BLaER1 treated with 17β-estradiol and CSF1 and Interleukin-3, amounts not matched to agents 10 nM and 100 nM (cell line): ENCODE results near the gene OR7G2.
"Not testable (repeated sequence)": the region's sequence is repeated elsewhere in the genome, so short reads cannot be mapped to it uniquely, and the experiment has no call there.

Source experiments
- H3K27ac ChIP-seq, 11 experiments: shearing (Covaris generic); formaldehyde crosslinking; 2 replicates each; pipeline ENCODE4 v1.8.1; 2022
- H3K27me3 ChIP-seq, 11 experiments: shearing (Covaris generic); formaldehyde crosslinking; 2 replicates each; pipeline ENCODE4 v1.8.1; 2022
- H3K36me3 ChIP-seq, 11 experiments: shearing (Covaris generic); formaldehyde crosslinking; 2 replicates each; pipeline ENCODE4 v1.8.1; 2022
- H3K4me1 ChIP-seq, 10 experiments: shearing (Covaris generic); formaldehyde crosslinking; 2 replicates each; pipeline ENCODE4 v1.8.1; 2022
- H3K4me2 ChIP-seq, 11 experiments: shearing (Covaris generic); formaldehyde crosslinking; 2 replicates each; pipeline ENCODE4 v1.8.1; 2022
- H3K4me3 ChIP-seq, 10 experiments: shearing (Covaris generic); formaldehyde crosslinking; 2 replicates each; pipeline ENCODE4 v1.8.1; 2022
- H3K9ac ChIP-seq, 11 experiments: shearing (Covaris generic); formaldehyde crosslinking; 2 replicates each; pipeline ENCODE4 v1.8.1; 2022
- H3K9me3 ChIP-seq, 11 experiments: shearing (Covaris generic); formaldehyde crosslinking; replicated peaks in 1 of 11; 2 replicates each; pipeline ENCODE4 v1.8.1; 2022
- H4K20me1 ChIP-seq, 11 experiments: shearing (Covaris generic); formaldehyde crosslinking; 2 replicates each; pipeline ENCODE4 v1.8.1; 2022
- Cebpa-rat ChIP-seq, 11 experiments: shearing (Covaris generic); IDR thresholded peaks; 2 replicates each; pipeline ENCODE4 v1.8.1; 2022

The OR7G2 gene

GRCh38 chr19:9086761-9087160 lies 20.5 kb downstream of the OR7G2 start, which contains the start of gene OR1M1:
Gene OR1M1 (plus strand): TSS chr19:9087061. CDS start chr19:9093245, 6,184 bp downstream.
- Histone ChIP-seq H3K4me3 (no peak within 1 kb of the TSS), H3K9ac (no peak within 1 kb of the TSS), H3K36me3 (no peaks in the 10 kb centered on the region), H3K4me1 (no peaks in the 10 kb centered on the region), H3K27ac (no peak within 1 kb of the TSS), H3K4me2 (no peak within 1 kb of the TSS), H3K27me3 (no peaks in the 10 kb centered on the region), H3K9me3 (no peaks in the 10 kb centered on the region), H4K20me1 (no peaks in the 10 kb centered on the region; a peak in 1 of 22 replicates)
- TF ChIP-seq Cebpa-rat (IDR thresholded peaks at IDR 0.05): no peak

DNA sequence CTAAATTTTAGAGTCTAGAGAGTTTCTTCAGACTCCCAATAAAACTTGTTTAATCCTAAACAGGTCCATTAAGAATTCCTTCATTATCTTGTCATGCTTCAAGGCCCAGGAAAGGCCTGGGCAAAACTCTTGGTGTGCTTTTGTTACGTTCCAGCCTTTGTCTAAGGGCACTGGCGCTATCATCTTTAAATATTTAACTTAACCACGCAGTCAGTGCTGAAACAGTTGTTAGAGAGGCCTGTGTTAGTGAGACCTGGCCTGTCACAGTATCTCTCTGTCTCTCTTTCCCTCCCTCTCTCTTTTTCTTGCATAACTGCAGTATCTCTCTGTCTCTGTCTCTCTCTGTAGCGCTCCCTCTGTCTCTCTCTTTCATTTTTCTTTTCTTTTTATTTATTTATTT lies 28.6 kb downstream of the OR7G2 start:
- Histone ChIP-seq H4K20me1 (no peaks in the 10 kb centered on the region; a peak in 1 of 22 replicates), H3K36me3 (no peaks in the 10 kb centered on the region), H3K4me2 (no peak overlapping the region), H3K4me3 (no peak overlapping the region), H3K27me3 (no peaks in the 10 kb centered on the region), H3K27ac (no peak overlapping the region), H3K9ac (no peak overlapping the region), H3K4me1 (peaks cover 0 to 13% (median 10%) of the 10 kb centered on the region in 10 experiments; a peak in 13 of 20 replicates), H3K9me3 (no peaks in the 10 kb centered on the region)
- no peak for TF ChIP-seq Cebpa-rat (IDR thresholded peaks at IDR 0.05)

- TF ChIP-seq Cebpa-rat (IDR thresholded peaks at IDR 0.05): no peak
Observed at GRCh38 chr19:9076901-9077300, 30.4 kb downstream of the OR7G2 start.

GRCh38 chr19:9075064-9075949 lies 32.0 kb downstream of the OR7G2 start:
- Histone ChIP-seq H3K9me3 (no peaks in the 10 kb centered on the region), H3K4me2 (peak overlapping the region in 8 of 11 experiments; percentile 25 to 62 (median 42); a peak in 14 of 22 replicates), H4K20me1 (no peaks in the 10 kb centered on the region), H3K27me3 (no peaks in the 10 kb centered on the region), H3K4me3 (no peak overlapping the region), H3K4me1 (peaks cover 0 to 13% (median 10%) of the 10 kb centered on the region in 10 experiments; a peak in 13 of 20 replicates), H3K36me3 (no peaks in the 10 kb centered on the region), H3K9ac (no peak overlapping the region), H3K27ac (peak overlapping the region in 2 of 11 experiments; percentile 20 to 29; a peak in 3 of 22 replicates)
- no peak for TF ChIP-seq Cebpa-rat (IDR thresholded peaks at IDR 0.05)

More at GRCh38 chr19:9076901-9077300, 30.4 kb downstream of the OR7G2 start:
- Histone ChIP-seq H3K4me3 (no peak overlapping the region), H3K27ac (no peak overlapping the region), H3K4me2 (no peak overlapping the region), H3K4me1 (peaks cover 0 to 13% (median 10%) of the 10 kb centered on the region in 10 experiments; a peak in 13 of 20 replicates), H3K27me3 (no peaks in the 10 kb centered on the region), H3K9ac (no peak overlapping the region), H4K20me1 (no peaks in the 10 kb centered on the region), H3K36me3 (no peaks in the 10 kb centered on the region), H3K9me3 (no peaks in the 10 kb centered on the region)

DNA sequence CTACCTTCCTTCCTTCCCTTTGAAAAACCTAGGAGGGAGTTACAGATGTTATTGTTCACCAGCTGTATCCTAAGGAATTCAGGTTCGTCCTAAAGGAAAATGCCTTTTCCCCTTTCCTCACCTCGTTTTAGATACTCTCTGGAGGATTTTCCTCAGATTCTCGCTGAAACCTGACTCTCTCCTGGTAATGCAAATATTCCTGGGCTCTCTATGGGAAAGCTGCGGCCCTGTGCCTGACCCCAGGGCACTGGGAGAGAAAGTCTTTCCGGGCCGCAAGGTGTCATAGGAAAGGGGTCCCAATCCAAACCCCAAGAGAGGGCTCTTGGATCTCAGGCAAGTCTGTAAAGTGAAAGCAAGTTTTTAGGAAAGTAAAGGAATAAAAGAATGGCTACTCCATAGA lies 33.5 kb downstream of the OR7G2 start:
- Histone ChIP-seq H3K36me3 (no peaks in the 10 kb centered on the region), H3K4me1 (peaks cover 0 to 13% (median 10%) of the 10 kb centered on the region in 10 experiments; a peak in 13 of 20 replicates), H3K4me2 (no peak overlapping the region), H3K9ac (no peak overlapping the region), H3K27ac (no peak overlapping the region), H3K9me3 (no peaks in the 10 kb centered on the region), H3K4me3 (no peak overlapping the region), H3K27me3 (no peaks in the 10 kb centered on the region), H4K20me1 (no peaks in the 10 kb centered on the region)
- no peak for TF ChIP-seq Cebpa-rat (IDR thresholded peaks at IDR 0.05)

DNA sequence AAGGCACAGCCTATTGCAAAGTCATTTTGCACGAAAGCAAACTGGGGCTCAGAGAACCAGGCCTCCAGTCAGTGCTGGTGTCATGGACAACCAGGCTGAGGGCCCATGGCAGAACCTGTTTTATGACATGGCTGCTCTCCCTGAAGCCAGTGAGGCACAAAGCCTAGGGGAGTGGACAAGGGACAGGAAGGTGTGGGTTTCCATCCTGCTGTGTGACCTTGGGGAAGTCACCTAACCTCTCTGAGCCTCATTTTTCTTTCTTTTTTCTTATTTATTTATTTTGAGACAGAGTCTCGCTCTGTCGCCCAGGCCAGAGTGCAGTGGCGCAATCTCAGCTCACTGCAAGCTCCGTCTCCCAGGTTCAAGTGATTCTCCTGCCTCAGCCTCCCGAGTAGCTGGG lies 35.6 kb downstream of the OR7G2 start:
- H3K9ac ChIP-seq, H3K27ac ChIP-seq, H3K27me3 ChIP-seq, H3K9me3 ChIP-seq, H3K4me2 ChIP-seq, H3K4me3 ChIP-seq, H3K36me3 ChIP-seq, H4K20me1 ChIP-seq: not testable (repeated sequence)
- peaks cover 0 to 13% (median 10%) of the 10 kb centered on the region in 10 experiments; a peak in 13 of 20 replicates for H3K4me1 ChIP-seq
- TF ChIP-seq Cebpa-rat (IDR thresholded peaks at IDR 0.05): 0 out of 22 replicates have a peak, but pooled peaks of 1 of the 11 experiments have one; percentile 7

- Histone ChIP-seq H3K9me3 (no peaks in the 10 kb centered on the region), H3K4me3 (no peak overlapping the region), H3K4me2 (no peak overlapping the region)
Observed at GRCh38 chr19:9070066-9070465, 37.2 kb downstream of the OR7G2 start.

DNA sequence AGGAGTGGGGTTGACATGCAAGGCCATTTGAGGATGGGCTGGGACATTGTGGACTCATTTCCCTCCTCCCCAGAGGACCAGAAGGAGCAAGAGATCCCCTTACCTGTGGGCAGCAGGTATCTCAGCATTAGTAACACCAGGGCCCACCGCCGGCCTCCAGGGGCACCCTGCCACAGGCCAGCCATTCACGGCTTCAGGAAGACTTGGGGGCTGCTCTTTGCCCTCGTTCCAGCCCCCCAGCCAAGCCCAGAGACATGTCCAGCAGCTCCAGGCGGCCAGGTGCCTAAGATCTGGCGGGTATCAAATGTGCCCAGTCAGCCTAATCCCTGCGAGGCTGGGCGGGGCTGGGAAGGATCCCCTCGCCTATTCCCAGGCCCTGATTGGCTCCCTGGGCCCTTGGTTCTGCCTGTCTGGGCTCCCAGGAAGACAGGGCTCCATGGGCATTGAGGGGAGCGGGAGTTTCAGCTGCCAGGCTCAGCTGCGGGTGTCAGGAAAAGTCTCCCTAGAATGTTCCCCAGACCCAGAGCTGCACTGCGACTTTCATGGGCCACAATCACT lies 41.7 kb downstream of the OR7G2 start:
- Histone ChIP-seq H3K4me3 (no peak overlapping the region), H4K20me1 (no peaks in the 10 kb centered on the region), H3K4me1 (peaks cover 0 to 6% (median 0%) of the 10 kb centered on the region in 10 experiments; a peak in 1 of 20 replicates), H3K36me3 (no peaks in the 10 kb centered on the region), H3K9ac (no peak overlapping the region), H3K27ac (no peak overlapping the region), H3K4me2 (no peak overlapping the region), H3K27me3 (no peaks in the 10 kb centered on the region), H3K9me3 (no peaks in the 10 kb centered on the region)
- no peak for TF ChIP-seq Cebpa-rat (IDR thresholded peaks at IDR 0.05)

More at GRCh38 chr19:9070066-9070465, 37.2 kb downstream of the OR7G2 start:
- Histone ChIP-seq H3K27me3 (no peaks in the 10 kb centered on the region), H3K9ac (no peak overlapping the region), H4K20me1 (no peaks in the 10 kb centered on the region), H3K27ac (no peak overlapping the region), H3K36me3 (no peaks in the 10 kb centered on the region), H3K4me1 (peaks cover 0 to under 1% (median under 1%) of the 10 kb centered on the region in 10 experiments; a peak in 5 of 20 replicates)
- TF ChIP-seq Cebpa-rat (IDR thresholded peaks at IDR 0.05): no peak

DNA sequence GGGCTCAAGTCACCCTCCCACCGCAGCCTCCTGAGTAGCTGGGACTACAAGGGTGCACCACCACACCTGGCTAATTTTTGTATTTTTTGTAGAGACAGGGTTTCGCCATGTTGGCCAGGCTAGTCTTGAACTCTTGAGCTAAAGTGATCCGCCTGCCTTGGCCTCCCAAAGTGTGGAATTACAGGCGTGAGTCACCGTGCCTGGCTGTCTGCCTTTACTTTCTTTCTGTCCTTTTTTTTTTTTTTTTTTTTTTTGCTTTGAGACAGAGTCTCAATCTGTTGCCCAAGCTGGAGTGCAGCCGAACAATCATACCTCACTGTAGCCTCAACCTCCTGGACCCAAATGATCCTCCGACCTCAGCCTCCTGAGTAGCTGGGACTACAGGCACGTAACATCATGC lies 45.4 kb downstream of the OR7G2 start:
- H3K27ac ChIP-seq: no peak overlapping the region
- no peaks in the 10 kb centered on the region for H4K20me1 ChIP-seq
- H3K4me2 ChIP-seq: no peak overlapping the region
- no peaks in the 10 kb centered on the region for H3K27me3 ChIP-seq
- no peak for TF ChIP-seq Cebpa-rat (IDR thresholded peaks at IDR 0.05)
- H3K4me1 ChIP-seq: peaks cover 0 to 32% (median 10%) of the 10 kb centered on the region in 10 experiments; a peak in 13 of 20 replicates
- no peaks in the 10 kb centered on the region for H3K36me3 ChIP-seq
- H3K9me3 ChIP-seq: no peaks in the 10 kb centered on the region
- no peak overlapping the region for H3K9ac ChIP-seq
- H3K4me3 ChIP-seq: no peak overlapping the region
